Measurements from ENCODE around the gene SLC12A9. TPM values are rescaled to one million over a fixed set of nuclear protein-coding genes. Genes with fewer than 3 reads are reported as not detected.
A peak's percentile ranks its signal among the peaks of the same experiment; 100 is the strongest.
"Not testable (repeated sequence)": the region's sequence is repeated elsewhere in the genome, so short reads cannot be mapped to it uniquely, and the experiment has no call there.

The SLC12A9 gene
- total RNA-seq, 2 experiments from 2014 or later = 44.1 to 49.1 TPM

DNA sequence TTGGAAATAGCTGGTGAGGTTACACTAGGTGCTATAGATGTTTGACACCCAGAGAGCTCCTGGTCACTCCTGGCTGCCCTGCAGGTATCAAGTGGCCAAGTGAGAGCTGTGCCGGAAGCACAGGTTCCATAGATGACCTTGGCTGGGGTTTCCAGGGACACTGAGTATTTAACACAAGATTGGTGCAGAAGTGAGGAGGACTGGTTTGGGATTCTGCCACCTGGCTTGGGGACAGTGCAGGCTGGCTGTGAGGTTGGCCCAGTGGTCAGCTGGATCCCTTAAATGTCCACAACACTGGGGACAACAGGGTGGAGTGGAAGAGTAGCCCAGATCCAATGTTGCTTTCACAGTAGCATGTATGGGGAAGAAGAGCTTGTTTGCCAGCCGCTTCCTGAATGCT lies 48.5 kb downstream of the SLC12A9 start:
- peaks cover 25% of the 10 kb centered on the region for H3K27me3 Mint-ChIP-seq
- no peak overlapping the region for H3K27ac Mint-ChIP-seq
- peaks cover 12% of the 10 kb centered on the region for H3K4me1 Mint-ChIP-seq
- CTCF ChIA-PET = interaction anchor here (0.5 to 0.9 kb wide), 2 partner anchors 29 to 37 kb away, joined by 3 to 4 read pairs; no protein-coding TSS in a partner anchor
- H3K9me3 Mint-ChIP-seq = no peaks in the 10 kb centered on the region
- POLR2A ChIA-PET = no interaction called here
- no peaks in the 10 kb centered on the region for H3K36me3 Mint-ChIP-seq (ENCODE audit: low read depth)
- H3K4me3 Mint-ChIP-seq = no peak overlapping the region
- DNase-seq = no peak

DNA sequence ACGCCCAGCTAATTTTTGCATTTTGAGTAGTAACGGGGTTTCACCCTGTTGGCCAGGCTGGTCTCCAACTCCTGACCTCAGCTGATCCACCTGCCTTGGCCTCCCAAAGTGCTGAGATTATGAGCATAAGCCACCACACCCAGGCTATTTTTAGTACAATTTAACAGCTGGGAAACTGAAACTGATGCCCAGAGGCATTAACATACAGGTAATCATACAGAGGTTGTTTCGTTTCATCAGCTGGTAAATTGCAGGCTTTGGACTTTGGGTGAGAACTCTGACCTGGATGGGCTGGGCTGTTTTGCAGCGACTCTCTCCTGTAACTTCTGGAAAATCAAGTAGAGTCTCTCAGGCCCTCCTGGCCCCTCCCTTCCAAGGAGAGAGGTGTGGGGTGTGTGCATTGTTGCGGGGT lies 49.4 kb downstream of the SLC12A9 start:
- Mint-ChIP-seq H3K4me1 (peaks cover 7% of the 10 kb centered on the region), H3K36me3 (ENCODE audit: low read depth) (no peaks in the 10 kb centered on the region), H3K27me3 (peaks cover 20% of the 10 kb centered on the region), H3K4me3 (no peak overlapping the region), H3K9me3 (no peaks in the 10 kb centered on the region), H3K27ac (peak overlapping the region; percentile 36)
- ChIA-PET POLR2A (no interaction called here), CTCF (interaction anchor here (0.9 to 1.1 kb wide), 2 partner anchors 38 to 56 kb away, joined by 3 to 4 read pairs; no protein-coding TSS in a partner anchor)
- no peak for DNase-seq

DNA sequence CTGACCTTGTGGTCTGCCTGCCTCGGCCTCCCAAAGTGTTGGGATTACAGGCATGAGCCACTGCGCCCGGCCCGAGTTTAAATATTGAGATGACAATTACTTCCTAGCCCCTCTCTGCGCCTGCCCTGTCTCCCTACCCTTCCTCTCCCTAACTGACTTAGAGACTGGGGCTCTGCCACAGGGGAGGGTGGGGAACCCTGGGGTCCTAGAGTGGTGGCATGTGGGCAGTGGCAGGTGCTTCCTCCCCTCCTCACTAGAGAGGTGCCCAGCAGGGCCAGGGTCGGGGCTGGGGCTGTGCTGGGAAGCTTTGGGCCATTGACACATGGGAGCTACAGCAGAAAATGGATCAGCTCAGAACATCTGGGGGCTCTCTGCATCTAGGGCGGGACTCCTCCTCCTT lies 50.1 kb downstream of the SLC12A9 start:
- no peaks in the 10 kb centered on the region for H3K36me3 Mint-ChIP-seq (ENCODE audit: low read depth)
- peaks cover 15% of the 10 kb centered on the region for H3K27me3 Mint-ChIP-seq
- peaks cover 5% of the 10 kb centered on the region for H3K4me1 Mint-ChIP-seq
- H3K9me3 Mint-ChIP-seq = no peaks in the 10 kb centered on the region
- CTCF ChIA-PET = interaction anchor here (1.1 kb wide), 1 partner anchor 55 kb away, joined by 3 read pairs; no protein-coding TSS in a partner anchor
- no peak overlapping the region for H3K27ac Mint-ChIP-seq
- POLR2A ChIA-PET = no interaction called here
- no peak overlapping the region for H3K4me3 Mint-ChIP-seq
- DNase-seq = no peak

DNA sequence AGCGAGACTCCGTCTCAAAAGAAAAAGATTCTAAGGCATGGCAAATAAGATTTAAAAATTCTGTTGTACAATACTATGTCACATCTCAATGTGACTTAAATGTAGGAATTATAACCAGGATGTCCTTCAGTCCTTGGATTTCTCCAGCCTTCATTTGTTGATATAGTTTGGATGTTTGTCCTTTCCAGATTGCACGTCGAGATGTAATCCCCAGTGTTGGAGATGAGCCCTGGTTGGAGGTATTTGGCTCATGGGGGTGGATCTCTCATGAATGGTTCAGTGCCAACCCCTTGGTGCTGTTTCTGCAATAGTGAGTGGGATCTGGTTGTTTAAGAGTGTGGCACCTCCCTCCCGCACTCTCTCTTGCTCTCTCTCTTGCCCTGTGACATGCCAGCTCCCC lies 56.0 kb downstream of the SLC12A9 start:
- H3K9me3 Mint-ChIP-seq = peaks cover 4% of the 10 kb centered on the region
- DNase-seq = no peak
- no peaks in the 10 kb centered on the region for H3K27me3 Mint-ChIP-seq
- H3K4me3 Mint-ChIP-seq = no peak overlapping the region
- peaks cover 2% of the 10 kb centered on the region for H3K4me1 Mint-ChIP-seq
- no peaks in the 10 kb centered on the region for H3K36me3 Mint-ChIP-seq (ENCODE audit: low read depth)
- ChIA-PET POLR2A (no interaction called here), CTCF (no interaction called here)
- no peak overlapping the region for H3K27ac Mint-ChIP-seq

DNA sequence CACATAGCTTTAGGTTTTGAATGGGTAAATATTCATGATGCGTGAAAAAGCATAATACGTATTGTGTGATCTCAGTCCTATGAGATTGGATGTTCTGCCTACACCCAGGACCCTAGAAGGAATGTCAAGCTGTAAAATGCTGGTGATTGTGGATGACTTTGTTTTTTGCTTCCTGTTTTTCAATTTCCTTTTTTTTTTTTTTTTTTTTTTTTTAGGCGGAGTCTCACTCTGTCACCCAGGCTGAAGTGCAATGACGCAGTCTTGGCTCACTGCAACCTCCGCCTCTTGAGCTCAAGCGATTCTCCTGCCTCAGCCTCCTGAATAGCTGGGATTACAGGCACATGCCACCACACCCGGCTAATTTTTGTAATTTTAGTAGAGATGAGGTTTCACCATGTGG lies 57.9 kb downstream of the SLC12A9 start:
- H3K27ac Mint-ChIP-seq; H3K9me3 Mint-ChIP-seq; POLR2A ChIA-PET; H3K27me3 Mint-ChIP-seq; H3K36me3 Mint-ChIP-seq (ENCODE audit: low read depth); DNase-seq; H3K4me1 Mint-ChIP-seq; H3K4me3 Mint-ChIP-seq: not testable (repeated sequence)
- CTCF ChIA-PET = interaction anchor here (1.5 kb wide), 1 partner anchor 48 kb away, joined by 3 read pairs; no protein-coding TSS in a partner anchor

DNA sequence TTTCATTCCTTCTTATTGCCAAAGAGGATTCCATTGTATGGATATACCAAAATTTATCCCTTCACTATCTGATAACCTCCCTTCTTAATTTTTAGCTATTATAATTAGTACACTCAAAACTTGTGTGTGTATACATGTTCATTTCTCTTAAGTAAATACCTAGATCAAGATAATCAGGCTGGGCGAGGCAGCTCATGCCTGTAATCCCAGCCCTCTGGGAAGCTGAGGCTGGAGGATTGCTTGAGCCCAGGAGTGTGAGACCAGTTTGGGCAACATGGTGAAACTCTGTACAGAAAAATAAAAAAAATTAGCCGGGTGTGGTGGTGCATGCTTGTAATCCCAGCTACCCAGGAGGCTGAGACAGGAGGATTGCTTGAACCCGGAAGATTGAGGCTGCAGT lies 59.0 kb downstream of the SLC12A9 start:
- peaks cover 2% of the 10 kb centered on the region for H3K4me1 Mint-ChIP-seq
- H3K27ac Mint-ChIP-seq = no peak overlapping the region
- CTCF ChIA-PET = no interaction called here
- DNase-seq = no peak
- H3K9me3 Mint-ChIP-seq = peaks cover 4% of the 10 kb centered on the region
- no peaks in the 10 kb centered on the region for H3K27me3 Mint-ChIP-seq
- no peak overlapping the region for H3K4me3 Mint-ChIP-seq
- POLR2A ChIA-PET = no interaction called here
- no peaks in the 10 kb centered on the region for H3K36me3 Mint-ChIP-seq (ENCODE audit: low read depth)

DNA sequence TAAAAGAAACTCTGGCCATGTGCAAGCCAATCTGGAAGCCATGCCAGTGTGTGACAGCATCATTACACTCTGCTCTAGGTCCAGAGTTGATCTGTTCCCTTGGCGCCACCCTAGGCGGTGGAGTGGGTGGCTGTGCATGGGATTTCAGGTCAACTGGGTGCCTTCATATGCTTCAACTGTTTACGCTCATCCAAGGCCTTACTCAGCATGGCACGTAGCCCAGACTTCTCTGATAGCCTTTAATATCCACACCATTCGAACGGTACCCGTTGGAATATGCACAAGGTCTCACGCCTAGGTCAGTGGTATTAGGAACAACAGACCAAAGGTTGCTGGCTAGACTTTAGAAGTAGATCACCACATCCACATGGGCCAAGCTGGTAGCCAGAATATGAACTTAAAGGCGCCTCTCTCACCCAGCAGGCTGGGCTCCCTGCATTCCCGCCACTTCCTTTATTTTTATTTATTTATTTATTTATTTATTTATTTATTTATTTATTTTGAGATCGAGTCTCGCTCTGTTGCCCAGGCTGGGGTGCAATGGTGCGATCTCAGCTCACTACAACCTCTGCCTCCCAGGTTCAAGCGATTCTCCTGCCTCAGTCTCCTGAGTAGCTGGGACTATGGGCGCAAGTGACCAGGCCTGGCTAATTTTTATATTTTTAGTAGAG lies 61.8 kb downstream of the SLC12A9 start:
- Mint-ChIP-seq H3K27ac (no peak overlapping the region), H3K4me1 (peaks cover 2% of the 10 kb centered on the region), H3K27me3 (no peaks in the 10 kb centered on the region), H3K36me3 (ENCODE audit: low read depth) (no peaks in the 10 kb centered on the region), H3K9me3 (no peaks in the 10 kb centered on the region), H3K4me3 (no peak overlapping the region)
- CTCF ChIA-PET = no interaction called here
- DNase-seq = no peak
- POLR2A ChIA-PET = no interaction called here

DNA sequence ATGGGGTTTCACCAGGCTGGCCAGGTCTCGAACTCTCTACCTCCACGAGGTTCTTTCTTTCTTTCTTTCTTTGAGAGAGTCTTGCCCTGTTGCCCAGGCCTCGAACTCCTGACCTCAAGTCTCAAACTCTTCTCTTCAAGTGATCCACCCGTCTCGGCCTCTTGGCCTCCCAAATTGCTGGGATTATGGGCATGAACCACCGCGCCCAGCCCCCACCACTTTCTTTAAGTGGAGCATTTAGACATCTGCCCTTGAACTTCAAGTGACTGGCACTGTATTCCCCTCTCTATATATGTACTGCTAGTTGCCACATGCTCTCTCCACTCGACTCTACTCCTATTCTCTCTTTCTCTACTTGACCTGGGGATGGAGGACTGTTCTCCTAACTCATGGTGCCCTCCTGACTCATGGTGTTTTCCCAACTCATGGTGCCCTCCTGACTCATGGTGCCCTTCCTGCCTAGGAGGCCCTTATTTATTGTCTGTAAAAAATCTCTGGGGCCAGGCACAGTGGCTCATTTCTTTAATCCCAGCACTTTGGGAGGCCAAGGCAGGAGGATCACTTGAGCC lies 62.5 kb downstream of the SLC12A9 start:
- Mint-ChIP-seq H3K27ac (no peak overlapping the region), H3K9me3 (no peaks in the 10 kb centered on the region), H3K4me3 (no peak overlapping the region), H3K36me3 (ENCODE audit: low read depth) (no peaks in the 10 kb centered on the region), H3K4me1 (peaks cover 2% of the 10 kb centered on the region), H3K27me3 (no peaks in the 10 kb centered on the region)
- no peak for DNase-seq
- ChIA-PET POLR2A (no interaction called here), CTCF (interaction anchor here (0.8 kb wide), 1 partner anchor 29 kb away, joined by 3 read pairs; no protein-coding TSS in a partner anchor)

Small RNA genes within 50 kb of the gene (microRNA-seq; reads per million reads assigned to microRNA genes)
- 0.84 reads per million for gene MIR6875 (ENCODE audit: borderline microRNAs expressed, borderline replicate concordance)

Other genes with a start within 250 kb of the SLC12A9 start
- gene MOSPD3, start 240.2 kb upstream of the SLC12A9 start, total RNA-seq = 10 to 100 TPM; 59.7 to 66.7 TPM
- gene TFR2, start 211.2 kb upstream of the SLC12A9 start, total RNA-seq = 1 to 10 TPM; 7.3 to 9.8 TPM
- not detected for gene ACTL6B, start 196.3 kb upstream of the SLC12A9 start, total RNA-seq
- gene GNB2, start 179.0 kb upstream of the SLC12A9 start, total RNA-seq = 100 to 1,000 TPM; 238 to 249 TPM
- gene GIGYF1, start 158.5 kb upstream of the SLC12A9 start, total RNA-seq = 10 to 100 TPM; 48.7 to 55.5 TPM
- gene POP7, start 146.6 kb upstream of the SLC12A9 start, total RNA-seq = 10 to 100 TPM; 39.9 to 40.5 TPM
- not detected for gene EPO, start 132.2 kb upstream of the SLC12A9 start, total RNA-seq
- not detected for gene ZAN, start 119.1 kb upstream of the SLC12A9 start, total RNA-seq
- 1 to 10 TPM; 1.6 to 2.1 TPM for gene EPHB4, start 25.2 kb upstream of the SLC12A9 start, total RNA-seq
- 10 to 100 TPM; 24.8 to 34.2 TPM for gene TRIP6, start 14.7 kb downstream of the SLC12A9 start, total RNA-seq
- gene SRRT, start 22.4 kb downstream of the SLC12A9 start, total RNA-seq = 100 to 1,000 TPM; 262 to 280 TPM
- gene UFSP1, start 37.0 kb downstream of the SLC12A9 start, total RNA-seq = 1 to 10 TPM; 2.3 to 3.1 TPM
- gene ACHE, start 43.2 kb downstream of the SLC12A9 start, total RNA-seq = not detected
- not detected for gene MUC3A, start 96.8 kb downstream of the SLC12A9 start, total RNA-seq
- gene MUC12, start 116.9 kb downstream of the SLC12A9 start, total RNA-seq = not detected
- gene MUC17, start 167.4 kb downstream of the SLC12A9 start, total RNA-seq = not detected
- gene TRIM56, start 232.8 kb downstream of the SLC12A9 start, total RNA-seq = 10 to 100 TPM; 54.2 to 72.3 TPM

Data from activated CD4-positive, alpha-beta T cell treated with anti-CD3 and anti-CD28 coated beads, Interleukin-2, amount 10 ng/mL, durations not matched to agents 7 days and 5 days (primary cell).